ENCODE measurements around the gene CKAP2. TPM values are rescaled to one million over a fixed set of nuclear protein-coding genes. Genes with fewer than 3 reads are reported as not detected.

Gene CKAP2
- total and polyA plus RNA-seq, 7 donors, result 3.0 to 10.5 (median 6.4) TPM

GRCh38 chr13:52447815-52448552, 7.3 kb upstream of the CKAP2 start:
- no peaks in the 10 kb centered on the region for H3K27me3 ChIP-seq
- H3K9me3 ChIP-seq, result no peaks in the 10 kb centered on the region
- H3K4me3 ChIP-seq, result no peak overlapping the region
- peak overlapping the region in 1 of 4 donors; percentile 94 for H3K27ac ChIP-seq
- intact Hi-C loops (cut with DNase I), result no loop called here
- TF ChIP-seq POLR2AphosphoS5 (IDR thresholded peaks at IDR 0.05), result no peak
- TF ChIP-seq EP300 (IDR thresholded peaks at IDR 0.05), result no peak
- no peak for TF ChIP-seq POLR2A (IDR thresholded peaks at IDR 0.05)
- TF ChIP-seq CTCF (IDR thresholded peaks at IDR 0.05), result no peak
- no peak for DNase-seq
- H3K4me1 ChIP-seq, result peaks cover 0 to 32% (median 30%) of the 10 kb centered on the region in 4 donors
- 86 to 87% methylated on average over 5 of the region's 5 CpGs for WGBS, 2 donors
- peaks cover 0 to 10% (median 0%) of the 10 kb centered on the region in 4 donors for H3K36me3 ChIP-seq

DNA sequence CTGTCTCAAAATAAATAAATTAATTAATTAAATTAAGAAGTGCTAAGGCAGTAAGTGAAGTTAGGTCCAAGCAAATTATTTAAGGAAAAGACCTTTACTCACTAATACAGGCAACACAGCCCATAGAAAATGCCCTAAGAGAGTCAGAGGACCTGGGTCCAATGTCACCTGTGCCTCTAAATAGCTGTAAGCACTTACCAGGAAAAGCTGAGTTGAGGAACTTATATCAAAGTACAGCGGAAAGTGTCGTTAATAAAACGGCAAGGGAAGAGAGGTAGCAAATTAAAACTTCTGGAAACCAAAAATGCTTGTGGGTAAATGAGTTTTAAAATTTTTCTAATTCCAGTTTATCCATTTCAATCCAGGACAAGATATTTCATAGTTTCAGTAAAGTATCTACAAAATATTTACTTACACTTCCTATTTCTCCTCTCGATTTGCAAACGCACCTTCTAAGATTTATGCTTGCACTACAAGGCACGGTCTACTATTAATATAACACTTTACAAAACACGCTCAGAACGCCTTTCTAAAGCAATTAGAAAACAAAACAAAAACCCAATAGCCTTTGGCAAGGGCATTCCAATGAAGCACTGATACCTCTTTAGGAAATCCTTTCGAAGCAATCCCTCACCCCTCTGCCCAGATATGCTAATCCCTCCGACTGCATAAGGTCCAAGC, 5.8 kb upstream of the CKAP2 start:
- Histone ChIP-seq H3K36me3 (peaks cover 0 to 10% (median 0%) of the 10 kb centered on the region in 4 donors), H3K4me1 (peaks cover 0 to 37% (median 34%) of the 10 kb centered on the region in 4 donors), H3K4me3 (peak overlapping the region; percentile 57 to 88 (median 84)), H3K27ac (peak overlapping the region; percentile 90 to 99 (median 96)), H3K27me3 (no peaks in the 10 kb centered on the region), H3K9me3 (no peaks in the 10 kb centered on the region)
- TF ChIP-seq POLR2AphosphoS5 (IDR thresholded peaks at IDR 0.05), result no peak
- no peak for TF ChIP-seq EP300 (IDR thresholded peaks at IDR 0.05)
- no peak for TF ChIP-seq POLR2A (IDR thresholded peaks at IDR 0.05)
- no peak for TF ChIP-seq CTCF (IDR thresholded peaks at IDR 0.05)
- 2 to 4% methylated on average over 10 of the region's 10 CpGs for WGBS, 2 donors
- intact Hi-C loops (cut with DNase I), result loop anchor here (2.0 to 10.0 kb wide), 6 partner anchors 168 to 1045 kb away; partner anchors contain the start of genes ATP7B, SUGT1 and WDFY2
- no peak for DNase-seq

DNA sequence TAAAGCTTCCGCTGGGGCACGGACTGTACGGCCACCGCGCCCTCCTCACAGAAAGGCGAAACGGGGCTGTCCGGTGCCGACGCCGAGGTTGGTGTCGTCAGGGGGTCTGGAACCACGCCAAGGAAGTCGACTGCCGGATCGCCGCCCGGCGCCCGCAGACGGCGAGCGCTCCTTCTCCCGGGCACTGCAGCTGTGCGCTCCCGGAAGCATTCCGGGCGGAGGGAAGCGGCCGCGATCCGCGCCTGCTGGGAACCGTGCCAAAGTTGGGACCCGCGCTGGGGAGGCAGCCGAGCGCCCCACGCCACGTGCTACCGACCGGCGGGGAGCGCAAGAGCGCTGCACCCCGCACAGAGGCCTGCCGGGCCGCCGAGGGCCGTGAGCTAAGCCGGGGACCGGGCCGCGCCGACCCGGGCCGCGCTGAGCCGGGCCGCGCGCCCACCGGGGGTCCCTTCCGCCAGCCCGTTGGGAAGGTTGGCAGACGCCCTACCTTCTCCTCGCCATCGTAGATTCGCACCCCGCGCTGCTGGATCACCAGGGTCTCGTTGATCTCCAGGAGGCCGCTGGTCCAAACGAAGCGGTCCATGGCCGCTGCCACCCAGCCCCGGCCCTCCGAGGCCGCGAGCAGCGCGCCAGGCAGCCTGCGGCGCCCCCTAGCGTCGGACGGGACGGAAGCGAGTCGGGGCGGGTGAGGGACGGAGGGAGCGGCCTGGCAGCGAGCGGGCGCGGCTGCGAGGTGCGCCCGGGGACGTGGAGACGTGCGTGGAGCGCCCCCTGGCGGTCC, 5.1 kb upstream of the CKAP2 start, which contains the start of gene VPS36:
Gene VPS36, minus strand, starts transcription at position 623 of the 781 bp plus-strand sequence. Its CDS starts 40 bp downstream, at position 583.
- DNase-seq, result peak; percentile 97
- intact Hi-C loops (cut with DNase I), result loop anchor here (2.0 to 10.0 kb wide), 6 partner anchors 167 to 1045 kb away; partner anchors contain the start of genes ATP7B, SUGT1 and WDFY2
- Histone ChIP-seq H3K27me3 (no peaks in the 10 kb centered on the region), H3K4me1 (peaks cover 0 to 40% (median 37%) of the 10 kb centered on the region in 4 donors), H3K36me3 (peaks cover 0 to 2% (median 0%) of the 10 kb centered on the region in 4 donors), H3K27ac (peak within 1 kb of the TSS; percentile 90 to 99 (median 96)), H3K4me3 (peak within 1 kb of the TSS; percentile 57 to 88 (median 84)), H3K9me3 (no peaks in the 10 kb centered on the region)
- TF ChIP-seq EP300 (IDR thresholded peaks at IDR 0.05), result no peak
- peak in 3 of 4 experiments; percentile 90 to 100 (median 95) for TF ChIP-seq CTCF (IDR thresholded peaks at IDR 0.05)
- TF ChIP-seq POLR2AphosphoS5 (IDR thresholded peaks at IDR 0.05), result peak; percentile 85 to 97 (median 90)
- TF ChIP-seq POLR2A (IDR thresholded peaks at IDR 0.05), result peak; percentile 59 to 77
- 0% methylated on average over 105 of the region's 105 CpGs for WGBS, 2 donors

- intact Hi-C loops (cut with DNase I), result loop anchor here (2.0 to 10.0 kb wide), 6 partner anchors 167 to 1046 kb away; partner anchors contain the start of genes ATP7B, SUGT1 and WDFY2
- Histone ChIP-seq H3K27ac (peak overlapping the region; percentile 90 to 99 (median 96)), H3K36me3 (no peaks in the 10 kb centered on the region), H3K27me3 (no peaks in the 10 kb centered on the region), H3K9me3 (no peaks in the 10 kb centered on the region), H3K4me3 (peak overlapping the region in 3 of 4 donors; percentile 83 to 88 (median 86)), H3K4me1 (peaks cover 0 to 40% (median 37%) of the 10 kb centered on the region in 4 donors)
- no peak for DNase-seq
- WGBS, 2 donors, result 3 to 11% methylated on average over 8 of the region's 8 CpGs
- TF ChIP-seq CTCF (IDR thresholded peaks at IDR 0.05), result peak in 3 of 4 experiments; percentile 7 to 80 (median 43)
- TF ChIP-seq POLR2A (IDR thresholded peaks at IDR 0.05), result no peak
These were observed 4.5 kb upstream of the CKAP2 start for GRCh38 chr13:52450793-52451116.
